ENCODE measurements around the gene PIK3C2B. TPM values are rescaled to one million over a fixed set of nuclear protein-coding genes. Genes with fewer than 3 reads are reported as not detected.
A peak's percentile ranks its signal among the peaks of the same experiment; 100 is the strongest.

PIK3C2B gene
- total and polyA plus RNA-seq, 2 of the 8 experiments (the other 6 are each of a cell fraction or from before 2014, with no cell fraction given) = 20.4 to 36.7 TPM

DNA sequence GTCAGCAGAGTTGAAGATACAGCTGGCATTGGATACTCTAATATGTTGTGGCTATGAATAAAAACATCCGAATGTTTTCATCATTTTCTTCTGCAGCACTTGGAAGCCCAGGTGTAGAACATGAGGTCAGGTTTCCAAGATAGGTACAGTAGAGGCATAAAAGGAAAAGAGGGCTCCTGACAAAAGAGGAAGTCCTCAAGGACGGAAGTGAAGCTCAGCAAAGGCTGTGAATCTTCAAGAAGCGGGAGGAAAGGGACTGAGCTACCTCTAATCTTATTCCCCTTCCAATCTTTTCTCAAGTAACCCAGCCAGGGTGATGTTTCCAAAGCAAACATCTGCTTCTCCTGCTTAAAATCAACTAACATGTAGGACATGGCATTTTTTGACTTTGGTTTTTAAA lies 4.4 kb upstream of the PIK3C2B start:
- H2BK120ac ChIP-seq (replicated peaks; ENCODE audit: low read depth, low read length) = no peak overlapping the region
- no peak overlapping the region for H2AK5ac ChIP-seq (ENCODE audit: low read depth, low read length)
- H4K91ac ChIP-seq (replicated peaks; ENCODE audit: insufficient read length, low read length) = no peak overlapping the region
- ChIA-PET POLR2A (ENCODE audit: partially characterized antibody) (interaction anchor here (0.6 to 1.8 kb wide), 3 partner anchors 9 to 53 kb away, joined by 3 to 5 read pairs (median 4); no protein-coding TSS in a partner anchor), CTCF (ENCODE audit: partially characterized antibody) (interaction anchor here (0.7 to 49.0 kb wide), 6 partner anchors 16 to 198 kb away, joined by 3 to 2124 read pairs (median 5); no protein-coding TSS in a partner anchor)
- peaks cover 0 to 3% (median under 1%) of the 10 kb centered on the region in 4 experiments; a peak in 1 of 7 replicates for H3K27me3 ChIP-seq (replicated peaks in 1 of 4; ENCODE audit: control insufficient read depth in 3 of 4, extremely low read depth in 1 of 4, insufficient read depth in 3 of 4, low read length in 3 of 4)
- H3K18ac ChIP-seq (ENCODE audit: extremely low read depth, low read length) = no peak overlapping the region
- DNase-seq (ENCODE audit: low read depth in 1 of 2, low spot score in 2 of 2) = no peak
- H4K20me1 ChIP-seq (replicated peaks in 1 of 2; ENCODE audit: control insufficient read depth in 1 of 2, insufficient read depth in 2 of 2, low read length in 2 of 2) = no peaks in the 10 kb centered on the region
- H3K36me3 ChIP-seq (ENCODE audit: control insufficient read depth in 2 of 4, insufficient read depth in 4 of 4, low read length in 3 of 4) = no peaks in the 10 kb centered on the region
- no peak for FAIRE-seq
- peaks cover 10% of the 10 kb centered on the region for H3K23me2 ChIP-seq (ENCODE audit: low read depth, low read length)
- no peak overlapping the region for H2BK12ac ChIP-seq (ENCODE audit: low read depth, low read length)
- no peak overlapping the region for H2BK5ac ChIP-seq (ENCODE audit: low read depth, low read length)
- no peak overlapping the region for H4K5ac ChIP-seq (ENCODE audit: insufficient read length, low read depth, low read length)
- no peak overlapping the region for H2BK20ac ChIP-seq (ENCODE audit: low read length)
- no peaks in the 10 kb centered on the region for H3K79me1 ChIP-seq (ENCODE audit: low read depth, low read length)
- no peaks in the 10 kb centered on the region for H3K9me3 ChIP-seq (ENCODE audit: insufficient read depth in 2 of 2, low read depth in 1 of 2, low read length in 1 of 2)
- no peak overlapping the region for H3K14ac ChIP-seq (ENCODE audit: insufficient read length)
- no peak overlapping the region for H3K4me2 ChIP-seq (ENCODE audit: insufficient read depth in 1 of 2, low read depth in 2 of 2, low read length in 2 of 2)
- no peak overlapping the region for H3K23ac ChIP-seq (ENCODE audit: insufficient read length)
- TF ChIP-seq EZH2 (IDR thresholded peaks at IDR 0.05; ENCODE audit: low read depth, low read length, severe bottlenecking) (no peak), CEBPB (IDR thresholded peaks at IDR 0.05; ENCODE audit: low read depth, low read length) (no peak), TEAD4 (IDR thresholded peaks at IDR 0.05; ENCODE audit: low read depth, low read length) (no peak), TCF12 (IDR thresholded peaks at IDR 0.05; ENCODE audit: low read depth, low read length) (no peak), ASH2L (IDR thresholded peaks at IDR 0.05; ENCODE audit: low read length) (no peak), POLR2A (IDR thresholded peaks at IDR 0.05; ENCODE audit: control extremely low read depth in 1 of 2, low read depth in 2 of 2, low read length in 2 of 2) (no peak), SIRT6 (IDR thresholded peaks at IDR 0.05; ENCODE audit: low read length) (no peak), SP1 (IDR thresholded peaks at IDR 0.05; ENCODE audit: low read depth, low read length) (no peak)
- TF ChIP-seq, protein P1, sequence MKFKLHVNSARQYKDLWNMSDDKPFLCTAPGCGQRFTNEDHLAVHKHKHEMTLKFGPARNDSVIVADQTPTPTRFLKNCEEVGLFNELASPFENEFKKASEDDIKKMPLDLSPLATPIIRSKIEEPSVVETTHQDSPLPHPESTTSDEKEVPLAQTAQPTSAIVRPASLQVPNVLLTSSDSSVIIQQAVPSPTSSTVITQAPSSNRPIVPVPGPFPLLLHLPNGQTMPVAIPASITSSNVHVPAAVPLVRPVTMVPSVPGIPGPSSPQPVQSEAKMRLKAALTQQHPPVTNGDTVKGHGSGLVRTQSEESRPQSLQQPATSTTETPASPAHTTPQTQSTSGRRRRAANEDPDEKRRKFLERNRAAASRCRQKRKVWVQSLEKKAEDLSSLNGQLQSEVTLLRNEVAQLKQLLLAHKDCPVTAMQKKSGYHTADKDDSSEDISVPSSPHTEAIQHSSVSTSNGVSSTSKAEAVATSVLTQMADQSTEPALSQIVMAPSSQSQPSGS (IDR thresholded peaks at IDR 0.05; ENCODE audit: low read length) = no peak
- TF ChIP-seq, protein P2, sequence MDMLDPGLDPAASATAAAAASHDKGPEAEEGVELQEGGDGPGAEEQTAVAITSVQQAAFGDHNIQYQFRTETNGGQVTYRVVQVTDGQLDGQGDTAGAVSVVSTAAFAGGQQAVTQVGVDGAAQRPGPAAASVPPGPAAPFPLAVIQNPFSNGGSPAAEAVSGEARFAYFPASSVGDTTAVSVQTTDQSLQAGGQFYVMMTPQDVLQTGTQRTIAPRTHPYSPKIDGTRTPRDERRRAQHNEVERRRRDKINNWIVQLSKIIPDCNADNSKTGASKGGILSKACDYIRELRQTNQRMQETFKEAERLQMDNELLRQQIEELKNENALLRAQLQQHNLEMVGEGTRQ (IDR thresholded peaks at IDR 0.05; ENCODE audit: low read length) = no peak
- no peak overlapping the region for H3K56ac ChIP-seq (replicated peaks; ENCODE audit: insufficient read length, low read depth, low read length)
- H3K27ac ChIP-seq (ENCODE audit: low read depth, low read length) = no peak overlapping the region
- H3K4ac ChIP-seq (replicated peaks; ENCODE audit: insufficient read length, low read depth, low read length) = no peak overlapping the region
- H3K4me3 ChIP-seq (ENCODE audit: extremely low read depth in 1 of 4, insufficient read depth in 2 of 4, low read depth in 3 of 4, low read length in 4 of 4) = no peak overlapping the region
- peaks cover 0 to 4% (median 1%) of the 10 kb centered on the region in 4 experiments; a peak in 1 of 7 replicates for H3K4me1 ChIP-seq (replicated peaks in 1 of 4; ENCODE audit: control insufficient read depth in 3 of 4, insufficient read depth in 4 of 4, low read length in 3 of 4)
- 0 out of 2 replicates have a peak overlapping the region, but pooled peaks have one; percentile 18 for H2BK15ac ChIP-seq (ENCODE audit: low read length)
- 82% methylated on average over 3 of the region's 3 CpGs; no CpG with 5 or more reads in 1 of the 2 experiments for whole genome bisulfite sequencing, 2 experiments (ENCODE audit: extremely low coverage in 1 of 2, insufficient coverage in 1 of 2, insufficient read length in 1 of 2, insufficient replicate concordance in 2 of 2, low coverage in 1 of 2, low lambda C conversion rate in 2 of 2, missing lambda C conversion rate in 1 of 2)
- no peak overlapping the region for H4K8ac ChIP-seq (ENCODE audit: extremely low read depth, insufficient read depth, low read length)
- H3K79me2 ChIP-seq (ENCODE audit: control insufficient read depth in 1 of 2, insufficient read depth in 2 of 2, low read length in 2 of 2) = no peaks in the 10 kb centered on the region
- H3K9ac ChIP-seq (replicated peaks in 1 of 4; ENCODE audit: extremely low read depth in 1 of 4, low read depth in 3 of 4, low read length in 3 of 4) = no peak overlapping the region
- no peak overlapping the region for H2AFZ ChIP-seq (ENCODE audit: low read length)
